GM10847 (cell line): ENCODE measurements around the gene CEP55.

Experiments used
- POLR2A ChIP-seq: IDR thresholded peaks from 2 replicates; pipeline ENCODE4 v1.6.1; 2011; ENCODE audit not compliant: insufficient read length; ENCODE audit errors: extremely low read depth

The CEP55 gene

DNA sequence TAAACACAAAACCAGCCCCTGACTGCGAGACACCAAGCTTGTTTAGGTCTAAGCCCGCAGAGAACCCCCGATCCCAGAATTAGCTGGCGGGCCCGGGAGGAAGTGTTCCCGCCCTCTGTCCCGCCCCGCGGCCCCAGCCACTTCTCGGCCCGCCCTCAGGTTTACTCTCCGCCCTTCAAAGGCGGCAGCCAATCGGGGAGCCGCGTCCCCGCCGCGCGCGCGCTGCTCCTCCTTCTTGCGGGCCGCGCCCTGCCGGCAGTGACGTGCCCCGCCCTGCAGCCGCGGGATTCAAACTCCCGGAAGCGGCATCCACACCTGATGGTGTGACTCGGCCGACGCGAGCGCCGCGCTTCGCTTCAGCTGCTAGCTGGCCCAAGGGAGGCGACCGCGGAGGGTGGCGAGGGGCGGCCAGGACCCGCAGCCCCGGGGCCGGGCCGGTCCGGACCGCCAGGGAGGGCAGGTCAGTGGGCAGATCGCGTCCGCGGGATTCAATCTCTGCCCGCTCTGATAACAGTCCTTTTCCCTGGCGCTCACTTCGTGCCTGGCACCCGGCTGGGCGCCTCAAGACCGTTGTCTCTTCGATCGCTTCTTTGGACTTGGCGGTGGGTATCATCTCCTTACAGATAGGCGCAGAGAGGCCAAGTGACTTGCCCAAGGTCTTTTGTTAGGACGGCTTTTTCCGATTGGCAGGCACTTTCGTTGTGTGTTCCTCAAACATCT lies at the start of gene CEP55:
Gene CEP55, plus strand, starts transcription at position 291 of the 720 bp plus-strand sequence. CDS start 3,440 bp downstream, outside the sequence.
- TF ChIP-seq POLR2A, result peak; percentile 80

DNA sequence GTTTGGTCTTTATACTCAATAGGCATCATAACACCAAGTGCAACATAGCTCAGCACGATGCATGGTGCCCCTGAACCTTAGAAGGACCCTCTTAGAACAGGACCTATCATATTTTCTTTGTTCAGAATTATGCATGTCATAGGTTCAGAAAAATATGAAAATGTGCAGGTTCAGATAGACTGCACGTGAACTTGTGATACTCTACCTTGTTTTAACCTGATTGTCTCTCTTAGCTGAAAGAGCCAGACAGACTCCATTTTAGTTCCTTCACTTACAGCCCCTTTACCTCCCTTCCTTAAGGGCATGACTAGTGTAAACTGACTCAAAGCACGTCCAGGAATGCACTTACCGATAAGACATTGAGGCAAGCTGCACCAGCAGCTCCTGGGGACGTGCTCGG lies 49.4 kb upstream of the CEP55 start:
- no peak for TF ChIP-seq POLR2A

DNA sequence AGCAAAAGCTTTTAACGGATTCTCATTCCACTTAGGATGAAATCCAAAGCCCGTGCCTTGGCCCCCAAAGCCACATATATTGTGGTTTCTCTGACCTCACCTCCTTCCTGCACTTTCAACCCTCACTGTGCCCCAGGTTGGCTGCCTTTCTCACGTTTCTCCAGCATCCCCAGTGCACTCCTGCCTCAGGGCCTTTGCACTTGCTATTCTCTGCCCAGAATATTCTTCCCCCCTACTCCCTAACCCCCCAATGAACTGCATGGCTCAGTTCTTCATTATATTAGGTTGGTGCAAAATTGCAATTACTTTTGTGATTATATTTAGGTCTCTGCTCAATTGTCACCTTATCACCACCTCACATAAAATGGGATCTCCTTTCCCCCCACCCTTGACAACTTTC lies 48.4 kb upstream of the CEP55 start:
- no peak for TF ChIP-seq POLR2A

DNA sequence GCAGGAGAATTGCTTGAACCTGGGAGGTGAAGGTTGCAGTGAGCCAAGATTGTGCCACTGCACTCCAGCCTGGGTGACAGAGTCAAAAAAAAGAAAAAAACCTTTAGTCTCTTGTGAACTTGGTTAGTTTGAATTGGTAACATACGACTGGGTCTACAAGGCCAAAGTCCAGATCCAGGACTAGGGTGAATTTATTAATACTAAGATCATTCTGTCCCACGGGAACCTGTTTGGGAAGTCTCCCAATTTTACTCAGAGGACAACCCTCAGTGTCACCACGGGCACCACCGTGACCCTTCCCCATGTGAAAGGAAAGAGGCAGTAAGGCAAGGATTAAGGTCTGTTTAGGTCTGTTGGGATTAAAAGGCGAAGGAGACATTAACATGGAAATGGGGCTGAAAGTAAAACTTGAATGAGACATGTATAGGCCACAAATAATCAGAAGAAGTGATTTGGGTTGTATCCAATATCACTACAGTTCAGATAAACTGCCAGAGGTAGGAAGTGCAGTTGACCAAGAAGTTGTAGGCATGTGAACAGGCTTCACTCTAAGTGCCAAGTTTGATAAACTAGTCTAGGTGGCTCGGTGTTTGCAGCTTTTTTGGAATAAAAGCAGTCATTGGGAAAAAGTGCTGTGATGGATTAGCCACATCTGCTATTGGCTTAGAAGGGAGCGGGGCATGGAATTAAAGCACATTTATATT lies 45.0 kb upstream of the CEP55 start:
- TF ChIP-seq POLR2A, result no peak

GRCh38 chr10:93452143-93452542 lies 44.3 kb upstream of the CEP55 start:
- no peak for TF ChIP-seq POLR2A

DNA sequence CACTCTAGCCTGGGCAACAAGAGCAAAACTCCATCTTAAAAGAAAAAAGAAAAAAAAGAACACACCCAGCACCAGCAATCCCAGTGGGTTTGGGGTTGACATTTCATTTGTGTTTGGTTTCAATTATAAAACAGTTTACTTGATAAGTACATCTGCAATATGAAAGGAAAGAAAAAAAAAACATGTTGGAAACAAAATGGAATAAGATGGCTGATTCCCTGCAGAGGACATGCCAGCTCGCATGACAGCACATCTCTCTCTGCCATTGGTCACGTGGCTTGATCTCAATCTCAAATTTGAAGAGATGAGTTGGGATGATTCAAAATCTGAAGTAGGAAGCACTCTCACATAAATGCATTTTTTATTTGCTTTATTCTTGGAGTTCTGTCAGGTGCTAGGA lies 42.3 kb upstream of the CEP55 start:
- TF ChIP-seq POLR2A, result no peak

- TF ChIP-seq POLR2A, result no peak
These were observed 41.7 kb upstream of the CEP55 start for GRCh38 chr10:93454736-93455135.

DNA sequence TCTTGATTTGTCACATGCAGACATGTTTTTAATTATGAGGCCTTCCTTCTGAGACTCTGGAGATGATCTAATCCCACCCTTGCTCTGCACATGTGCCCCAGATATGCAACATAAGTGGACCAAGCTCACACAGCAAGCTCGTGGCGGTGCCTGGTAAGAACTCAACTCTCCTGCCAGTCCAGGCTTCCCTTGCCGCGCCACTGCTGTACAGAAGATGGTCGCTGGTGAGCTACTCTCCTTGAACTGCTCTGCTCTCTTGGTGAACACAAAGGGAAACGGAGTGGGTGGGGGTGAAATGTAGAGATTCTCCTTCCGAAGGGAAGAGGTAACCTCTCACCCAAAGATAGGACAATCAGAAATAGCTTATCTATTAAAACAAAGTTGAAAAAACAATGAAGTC lies 39.9 kb upstream of the CEP55 start:
- TF ChIP-seq POLR2A, result no peak

DNA sequence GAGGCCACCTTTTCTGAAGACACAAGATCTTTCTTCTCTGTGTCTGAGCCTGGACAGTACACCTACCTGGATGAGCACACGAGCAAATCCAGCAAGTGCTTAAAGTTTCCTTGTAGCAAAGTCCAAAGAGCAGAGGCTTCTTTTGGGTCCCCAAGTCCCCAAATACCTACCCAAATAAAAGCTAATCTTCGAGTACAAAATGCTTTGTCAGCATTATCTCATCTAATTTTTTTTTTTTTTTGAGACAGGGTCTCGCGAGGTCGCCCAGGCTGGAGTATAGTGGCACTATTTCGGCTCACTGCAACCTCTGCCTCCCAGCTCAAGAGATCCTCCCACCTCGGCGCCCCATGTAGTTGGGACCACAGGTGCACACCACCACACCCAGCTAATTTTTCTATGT lies 38.9 kb upstream of the CEP55 start:
- TF ChIP-seq POLR2A, result no peak

DNA sequence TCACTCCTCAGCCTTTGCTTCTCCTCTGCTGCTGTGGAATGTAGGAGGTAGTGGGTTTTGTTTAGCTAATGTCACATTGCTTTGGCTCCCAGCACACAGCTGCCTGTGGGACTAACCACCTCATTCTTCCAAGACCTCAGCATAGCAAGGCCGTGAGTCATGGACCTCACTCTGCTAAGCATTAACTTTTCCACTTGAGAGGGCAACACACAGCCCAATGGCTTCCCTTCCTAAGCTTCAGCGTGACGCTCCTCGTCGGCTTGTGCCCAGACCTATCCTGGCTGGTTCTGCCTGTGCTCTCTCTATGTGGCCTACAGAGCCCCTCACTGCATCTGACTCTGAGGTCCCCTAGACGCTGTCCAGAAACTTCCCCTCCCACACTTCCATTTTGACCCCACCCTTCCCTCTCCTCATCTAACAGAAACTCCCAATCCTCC lies 37.6 kb upstream of the CEP55 start:
- TF ChIP-seq POLR2A, result no peak

DNA sequence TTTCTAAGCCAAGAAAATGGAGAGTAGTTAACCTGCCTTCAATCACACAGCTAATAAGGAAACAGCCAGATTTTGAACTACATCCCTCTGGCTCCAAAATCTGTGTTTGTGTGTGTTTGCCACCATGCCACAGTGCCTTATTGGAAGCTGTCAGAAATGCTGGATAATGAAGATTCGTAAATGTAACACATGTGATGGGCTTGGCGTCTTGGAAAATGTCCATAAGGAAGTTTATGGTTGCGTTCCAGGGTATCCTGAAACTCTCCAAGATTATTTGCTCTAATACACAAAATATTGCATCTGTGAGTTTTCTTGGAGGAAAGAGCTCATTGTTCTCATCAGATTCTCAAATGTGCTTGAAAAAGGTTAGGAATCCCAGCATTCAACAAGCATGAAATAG lies 36.9 kb upstream of the CEP55 start:
- no peak for TF ChIP-seq POLR2A

- TF ChIP-seq POLR2A, result no peak
These were observed 35.2 kb upstream of the CEP55 start for GRCh38 chr10:93461109-93461806.

DNA sequence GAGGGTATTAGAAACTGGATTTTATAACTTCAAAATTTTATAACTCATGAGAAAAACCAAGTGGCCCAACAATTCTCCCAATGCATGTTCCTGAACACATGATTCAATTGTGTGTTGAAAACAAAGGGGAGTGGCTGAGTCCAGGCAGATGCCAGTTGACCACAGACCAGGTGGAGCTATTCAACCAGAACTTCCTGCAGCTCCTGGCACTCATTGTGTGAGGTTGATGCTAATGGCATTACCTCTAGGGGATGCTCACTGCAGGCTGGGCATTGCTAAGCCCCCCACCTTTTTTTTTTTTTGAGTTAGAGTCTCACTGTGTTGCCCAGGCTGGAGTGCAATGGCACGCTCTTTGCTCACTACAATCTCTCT lies 34.6 kb upstream of the CEP55 start:
- no peak for TF ChIP-seq POLR2A

- no peak for TF ChIP-seq POLR2A
These were observed 34.0 kb upstream of the CEP55 start for GRCh38 chr10:93462371-93462770.

- TF ChIP-seq POLR2A, result no peak
These were observed 33.5 kb upstream of the CEP55 start for GRCh38 chr10:93462881-93463280.
